H1 (cell line): ENCODE data around the gene HS6ST3. TPM values are rescaled to one million over a fixed set of nuclear protein-coding genes. Genes with fewer than 3 reads are reported as not detected.

Experiments used
- CTCF ChIA-PET: fragments of 300-600 bp; sonication (Branson Sonifier 250); formaldehyde crosslinking; loops from one replicate; lab custom pipeline; 2021; ENCODE audit not compliant: partially characterized antibody; lab: Charles Lee
- POLR2A ChIA-PET: fragments of 300-600 bp; sonication (Branson Sonifier 250); formaldehyde crosslinking; loops from one replicate; lab custom pipeline; 2021; ENCODE audit warnings: inconsistent platforms; ENCODE audit not compliant: partially characterized antibody; lab: Charles Lee
- DNase-seq, 2 experiments: peaks; one replicate each; pipeline versions ENCODE4 v3.0.0 to v3.0.0-alpha.2; 2010 to 2022; ENCODE audit warnings: low spot score in 2 of 2, low read depth in 1 of 2, mixed read lengths in 1 of 2
- FAIRE-seq: peaks from 2 replicates; lab custom pipeline; 2011; peaks lifted over from hg19 to GRCh38; lab: Jason Lieb, UNC
- H2AFZ ChIP-seq: 2 replicates; pipeline ENCODE4 v1.8.1; 2012; ENCODE audit warnings: low read length, inconsistent platforms
- H2AK5ac ChIP-seq: 2 replicates; pipeline ENCODE4 v1.6.1; 2013; ENCODE audit warnings: low read depth, low read length
- H2BK120ac ChIP-seq: replicated peaks from 2 replicates; pipeline ENCODE3; 2013; ENCODE audit warnings: low read depth, low read length, inconsistent platforms
- H2BK12ac ChIP-seq: 2 replicates; pipeline ENCODE4 v1.6.1; 2013; ENCODE audit warnings: low read depth, low read length
- H2BK15ac ChIP-seq: 2 replicates; pipeline ENCODE4 v1.6.1; 2013; ENCODE audit warnings: low read length
- H2BK20ac ChIP-seq: 2 replicates; pipeline ENCODE4 v1.6.1; 2013; ENCODE audit warnings: low read length
- H2BK5ac ChIP-seq: 2 replicates; pipeline ENCODE4 v1.6.1; 2013; ENCODE audit warnings: low read depth, low read length
- H3K14ac ChIP-seq: 2 replicates; pipeline ENCODE4 v1.6.1; 2013; ENCODE audit warnings: inconsistent platforms; ENCODE audit not compliant: insufficient read length
- H3K18ac ChIP-seq: 2 replicates; pipeline ENCODE4 v1.6.1; 2013; ENCODE audit warnings: low read length; ENCODE audit errors: extremely low read depth
- H3K23ac ChIP-seq: 2 replicates; pipeline ENCODE4 v1.6.1; 2013; ENCODE audit warnings: inconsistent platforms; ENCODE audit not compliant: insufficient read length
- H3K23me2 ChIP-seq: 2 replicates; pipeline ENCODE4 v1.6.1; 2013; ENCODE audit warnings: low read depth, low read length
- H3K27ac ChIP-seq: 2 replicates; pipeline ENCODE4 v1.6.1; 2011; ENCODE audit warnings: low read depth, low read length, inconsistent platforms
- H3K27me3 ChIP-seq, 4 experiments: replicated peaks in 1 of 4; 1 replicate in 1 of 4; 2 replicates in 3 of 4; pipeline versions ENCODE4 v1.6.1 to v1.8.1; 2011 to 2013; ENCODE audit warnings: low read length in 3 of 4, mild to moderate bottlenecking in 3 of 4, inconsistent platforms in 2 of 4, mixed read lengths in 2 of 4, moderate library complexity in 1 of 4; ENCODE audit not compliant: control insufficient read depth in 3 of 4, insufficient read depth in 3 of 4; ENCODE audit errors: extremely low read depth in 1 of 4
- H3K36me3 ChIP-seq, 4 experiments: 2 replicates each; pipeline versions ENCODE4 v1.6.1 to v1.8.1; 2011 to 2013; ENCODE audit warnings: mild to moderate bottlenecking in 4 of 4, low read length in 3 of 4, moderate library complexity in 2 of 4, control low read depth in 1 of 4, inconsistent platforms in 1 of 4; ENCODE audit not compliant: insufficient read depth in 4 of 4, control insufficient read depth in 2 of 4
- H3K4ac ChIP-seq: replicated peaks from 2 replicates; pipeline ENCODE3; 2013; ENCODE audit warnings: low read length, low read depth, mixed read lengths, inconsistent platforms; ENCODE audit not compliant: insufficient read length
- H3K4me1 ChIP-seq, 4 experiments: replicated peaks in 1 of 4; 1 replicate in 1 of 4; 2 replicates in 3 of 4; pipeline versions ENCODE4 v1.6.1 to v1.8.1; 2011 to 2013; ENCODE audit warnings: low read length in 3 of 4, inconsistent platforms in 2 of 4, mixed read lengths in 1 of 4; ENCODE audit not compliant: insufficient read depth in 4 of 4, control insufficient read depth in 3 of 4
- H3K4me2 ChIP-seq, 2 experiments: 2 replicates each; pipeline versions ENCODE4 v1.6.1 to v1.8.1; 2011 to 2013; ENCODE audit warnings: low read depth in 2 of 2, low read length in 2 of 2, control low read depth in 1 of 2, inconsistent platforms in 1 of 2, mild to moderate bottlenecking in 1 of 2; ENCODE audit not compliant: insufficient read depth in 1 of 2
- H3K4me3 ChIP-seq, 4 experiments: fragments of 200-600, 300-600 bp in 1 of 4; sonication (generic), shearing (Covaris generic), sonication (Bioruptor Twin) in 1 of 4; 2 replicates each; pipeline versions ENCODE4 v1.5.1 to v1.8.1; 2011 to 2016; ENCODE audit warnings: low read length in 4 of 4, low read depth in 3 of 4, control low read depth in 2 of 4, inconsistent platforms in 2 of 4, mild to moderate bottlenecking in 2 of 4, mixed read lengths in 1 of 4, moderate library complexity in 1 of 4; ENCODE audit not compliant: insufficient read depth in 2 of 4; ENCODE audit errors: extremely low read depth in 1 of 4
- H3K56ac ChIP-seq: replicated peaks from 2 replicates; pipeline ENCODE3; 2013; ENCODE audit warnings: low read depth, mild to moderate bottlenecking, mixed read lengths, low read length, inconsistent platforms; ENCODE audit not compliant: insufficient read length
- H3K79me1 ChIP-seq: 2 replicates; pipeline ENCODE4 v1.6.1; 2013; ENCODE audit warnings: low read depth, low read length, control low read depth
- H3K79me2 ChIP-seq, 2 experiments: 2 replicates each; pipeline versions ENCODE4 v1.6.1 to v1.8.1; 2012 to 2013; ENCODE audit warnings: low read length in 2 of 2, mild to moderate bottlenecking in 2 of 2, inconsistent platforms in 1 of 2; ENCODE audit not compliant: insufficient read depth in 2 of 2, control insufficient read depth in 1 of 2
- H3K9ac ChIP-seq, 4 experiments: replicated peaks in 1 of 4; 1 replicate in 1 of 4; 2 replicates in 3 of 4; pipeline versions ENCODE4 v1.6.1 to v1.8.1; 2011 to 2013; ENCODE audit warnings: low read depth in 3 of 4, low read length in 3 of 4, control low read depth in 2 of 4, mild to moderate bottlenecking in 2 of 4, moderate library complexity in 2 of 4, inconsistent platforms in 1 of 4; ENCODE audit errors: extremely low read depth in 1 of 4
- H3K9me3 ChIP-seq, 2 experiments: 2 replicates each; pipeline versions ENCODE4 v1.6.1 to v1.8.1; 2012 to 2013; ENCODE audit warnings: mild to moderate bottlenecking in 2 of 2, moderate library complexity in 2 of 2, control low read depth in 1 of 2, inconsistent platforms in 1 of 2, low read depth in 1 of 2, low read length in 1 of 2, mixed read lengths in 1 of 2; ENCODE audit not compliant: insufficient read depth in 2 of 2
- H4K20me1 ChIP-seq, 2 experiments: replicated peaks in 1 of 2; 2 replicates each; pipeline versions ENCODE3 to v1.8.1; 2011 to 2013; ENCODE audit warnings: inconsistent platforms in 2 of 2, low read length in 2 of 2, mild to moderate bottlenecking in 1 of 2; ENCODE audit not compliant: insufficient read depth in 2 of 2, control insufficient read depth in 1 of 2
- H4K5ac ChIP-seq: 2 replicates; pipeline ENCODE4 v1.6.1; 2013; ENCODE audit warnings: low read length, low read depth, mixed read lengths, inconsistent platforms; ENCODE audit not compliant: insufficient read length
- H4K8ac ChIP-seq: 2 replicates; pipeline ENCODE4 v1.8.0; 2013; ENCODE audit warnings: mild to moderate bottlenecking, moderate library complexity, low read length, inconsistent platforms; ENCODE audit not compliant: insufficient read depth; ENCODE audit errors: extremely low read depth
- H4K91ac ChIP-seq: replicated peaks from 2 replicates; pipeline ENCODE3; 2013; ENCODE audit warnings: low read length, mixed read lengths, inconsistent platforms; ENCODE audit not compliant: insufficient read length
- EP300 ChIP-seq, 2 experiments: IDR thresholded peaks; 1 replicate in 1 of 2; 2 replicates in 1 of 2; pipeline ENCODE4 v1.6.1; 2011 to 2012; ENCODE audit warnings: low read depth in 2 of 2, low read length in 2 of 2, mild to moderate bottlenecking in 2 of 2, borderline replicate concordance in 1 of 2, inconsistent platforms in 1 of 2, moderate library complexity in 1 of 2
- HDAC2 ChIP-seq, 2 experiments: fragments of 300-600 bp in 1 of 2; sonication (generic) in 1 of 2; IDR thresholded peaks; 2 replicates each; pipeline ENCODE4 v1.6.1; 2011 to 2012; ENCODE audit warnings: low read depth in 2 of 2, low read length in 2 of 2, mild to moderate bottlenecking in 2 of 2, moderate library complexity in 2 of 2, borderline replicate concordance in 1 of 2, inconsistent platforms in 1 of 2
- SP2 ChIP-seq: IDR thresholded peaks from 2 replicates; pipeline ENCODE4 v1.6.1; 2012; ENCODE audit warnings: mild to moderate bottlenecking, low read length, inconsistent platforms
- YY1 ChIP-seq: IDR thresholded peaks from 2 replicates; pipeline ENCODE4 v1.6.1; 2011; ENCODE audit warnings: low read depth, mild to moderate bottlenecking, low read length
- WGBS, 2 experiments: shearing (Covaris generic) in 1 of 2; methylation state at CpG; one replicate each; pipeline versions ENCODE4 v1.1.6 to v1.1.7; 2013 to 2015; ENCODE audit warnings: low lambda C conversion rate in 2 of 2, mixed read lengths in 2 of 2, inconsistent platforms in 1 of 2, low coverage in 1 of 2, missing lambda C conversion rate in 1 of 2; ENCODE audit not compliant: insufficient replicate concordance in 2 of 2, insufficient coverage in 1 of 2, insufficient read length in 1 of 2; ENCODE audit errors: extremely low coverage in 1 of 2, missing lambda C conversion rate in 1 of 2; 5-methylcytosine and 5-hydroxymethylcytosine counted together
- polyA plus RNA-seq, 7 experiments: library from polyadenylated mRNA; depleted of rRNA in 3 of 7; stranded (reverse) in 5 of 7; unstranded in 2 of 7; fragments of >200 nt in 5 of 7; fragments of 200-250 nt in 2 of 7; gene quantifications; 1 replicate in 5 of 7; 2 replicates in 1 of 7; 4 replicates in 1 of 7; pipeline versions ENCODE4 v1.2.1 to v1.2.3, GENCODE V29; 2011 to 2013; ENCODE audit warnings: missing spikeins in 2 of 7, mixed read lengths in 2 of 7
- total RNA-seq: library from RNA; stranded (reverse); fragmentation: NEBNext Ultra II Directional; extraction: Animal tissue kit (Norgen Biotek cat#: 25700); gene quantifications from 2 replicates; pipeline ENCODE4 v1.2.1, GENCODE V29; 2021

The HS6ST3 gene
- total and polyA plus RNA-seq, 2 of the 8 experiments (the other 6 are each of a cell fraction or from before 2014, with no cell fraction given): 0.45 to 1.2 TPM

DNA sequence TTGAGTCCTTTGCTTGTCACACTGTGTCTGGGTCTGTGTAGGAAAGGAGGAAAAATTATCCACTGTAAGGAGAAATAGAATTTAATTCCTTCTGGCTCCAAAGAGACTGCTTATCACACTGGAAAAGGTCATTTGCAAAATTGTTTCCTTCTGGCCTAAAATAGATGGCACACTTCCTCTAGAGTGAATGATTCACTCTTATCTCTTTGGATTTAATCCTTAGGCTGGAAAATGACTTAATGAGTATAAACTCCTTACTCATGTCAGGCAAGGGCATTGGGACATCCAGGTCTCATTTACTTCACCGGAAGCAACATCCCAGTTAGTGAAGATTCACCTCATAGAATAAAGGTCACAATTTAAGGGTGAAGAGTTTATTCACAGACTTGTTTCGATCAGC is 610.8 kb downstream of the HS6ST3 start:
- no peaks in the 10 kb centered on the region for H3K9me3 ChIP-seq
- no peaks in the 10 kb centered on the region for H3K79me2 ChIP-seq
- no peaks in the 10 kb centered on the region for H4K20me1 ChIP-seq
- no peaks in the 10 kb centered on the region for H3K23me2 ChIP-seq
- DNase-seq: no peak
- no peaks in the 10 kb centered on the region for H3K79me1 ChIP-seq
- H3K9ac ChIP-seq: no peak overlapping the region
- H3K27me3 ChIP-seq: no peaks in the 10 kb centered on the region
- H2BK12ac ChIP-seq: no peak overlapping the region
- no peak overlapping the region for H3K4me2 ChIP-seq
- no peak overlapping the region for H4K91ac ChIP-seq
- no peak overlapping the region for H3K4me3 ChIP-seq
- H3K4ac ChIP-seq: no peak overlapping the region
- no peak overlapping the region for H4K8ac ChIP-seq
- no peak overlapping the region for H2AFZ ChIP-seq
- FAIRE-seq: no peak
- no peaks in the 10 kb centered on the region for H3K4me1 ChIP-seq
- H3K56ac ChIP-seq: no peak overlapping the region
- no peak for TF ChIP-seq YY1
- TF ChIP-seq EP300 (IDR thresholded peaks at IDR 0.05; ENCODE audit: borderline replicate concordance in 1 of 2, low read depth in 2 of 2, low read length in 2 of 2): no peak
- TF ChIP-seq HDAC2 (IDR thresholded peaks at IDR 0.05; ENCODE audit: borderline replicate concordance in 1 of 2, low read depth in 2 of 2, low read length in 2 of 2): no peak
- no peak for TF ChIP-seq SP2
- H2BK5ac ChIP-seq: no peak overlapping the region
- H4K5ac ChIP-seq: no peak overlapping the region
- no peak overlapping the region for H3K27ac ChIP-seq
- H2BK15ac ChIP-seq: no peak overlapping the region
- no peak overlapping the region for H2BK20ac ChIP-seq
- WGBS, 2 experiments: 97% methylated on average over 2 of the region's 2 CpGs; no CpG with 5 or more reads in 1 of the 2 experiments
- no peak overlapping the region for H2BK120ac ChIP-seq
- no peak overlapping the region for H3K18ac ChIP-seq
- H2AK5ac ChIP-seq: no peak overlapping the region
- POLR2A ChIA-PET: no interaction called here
- CTCF ChIA-PET: no interaction called here
- no peak overlapping the region for H3K23ac ChIP-seq
- no peaks in the 10 kb centered on the region for H3K36me3 ChIP-seq
- H3K14ac ChIP-seq: no peak overlapping the region
